ENCODE results near the gene KLF7. TPM values are rescaled to one million over a fixed set of nuclear protein-coding genes. Genes with fewer than 3 reads are reported as not detected.

Gene KLF7
- total RNA-seq, 1 donor from 2014 or later: 35.8 TPM

DNA sequence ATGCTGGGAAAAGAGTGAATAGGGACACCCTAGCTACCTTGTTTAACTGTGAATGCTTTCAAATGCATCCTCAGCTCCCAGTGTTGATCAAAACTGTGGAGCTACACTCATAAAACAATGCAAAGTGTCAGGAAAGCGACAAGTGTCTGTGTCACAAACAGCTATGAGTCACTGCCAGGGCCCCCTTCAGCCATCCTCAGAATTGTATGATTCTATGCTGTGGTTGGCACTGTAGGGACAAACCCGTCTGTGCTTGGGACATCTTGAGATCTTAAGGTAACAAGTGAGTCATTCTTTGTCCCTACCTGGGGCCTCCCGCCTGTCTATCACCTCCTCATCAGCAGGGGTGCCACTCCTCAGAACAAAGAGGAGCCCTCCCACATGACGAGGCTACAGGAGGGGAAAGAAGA, 42.4 kb downstream of the KLF7 start:
- CTCF ChIA-PET: interaction anchor here (1.0 kb wide), 1 partner anchor 42 kb away, joined by 3 read pairs; the partner anchor contains the start of gene KLF7
- no peaks in the 10 kb centered on the region for H3K27me3 Mint-ChIP-seq
- POLR2A ChIA-PET: interaction anchor here (1.4 to 2.0 kb wide), 2 partner anchors 20 to 43 kb away, joined by 12 to 17 read pairs; partner anchors contain the start of gene KLF7
- ATAC-seq (ENCODE audit: low read depth) (peak; percentile 21), DNase-seq (no peak)
- H3K36me3 Mint-ChIP-seq (ENCODE audit: low read depth): peaks cover 50% of the 10 kb centered on the region
- H3K4me1 Mint-ChIP-seq: peaks cover 52% of the 10 kb centered on the region
- TF ChIP-seq, protein P1, sequence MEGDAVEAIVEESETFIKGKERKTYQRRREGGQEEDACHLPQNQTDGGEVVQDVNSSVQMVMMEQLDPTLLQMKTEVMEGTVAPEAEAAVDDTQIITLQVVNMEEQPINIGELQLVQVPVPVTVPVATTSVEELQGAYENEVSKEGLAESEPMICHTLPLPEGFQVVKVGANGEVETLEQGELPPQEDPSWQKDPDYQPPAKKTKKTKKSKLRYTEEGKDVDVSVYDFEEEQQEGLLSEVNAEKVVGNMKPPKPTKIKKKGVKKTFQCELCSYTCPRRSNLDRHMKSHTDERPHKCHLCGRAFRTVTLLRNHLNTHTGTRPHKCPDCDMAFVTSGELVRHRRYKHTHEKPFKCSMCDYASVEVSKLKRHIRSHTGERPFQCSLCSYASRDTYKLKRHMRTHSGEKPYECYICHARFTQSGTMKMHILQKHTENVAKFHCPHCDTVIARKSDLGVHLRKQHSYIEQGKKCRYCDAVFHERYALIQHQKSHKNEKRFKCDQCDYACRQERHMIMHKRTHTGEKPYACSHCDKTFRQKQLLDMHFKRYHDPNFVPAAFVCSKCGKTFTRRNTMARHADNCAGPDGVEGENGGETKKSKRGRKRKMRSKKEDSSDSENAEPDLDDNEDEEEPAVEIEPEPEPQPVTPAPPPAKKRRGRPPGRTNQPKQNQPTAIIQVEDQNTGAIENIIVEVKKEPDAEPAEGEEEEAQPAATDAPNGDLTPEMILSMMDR (IDR thresholded peaks at IDR 0.05): no peak
- H3K4me3 Mint-ChIP-seq: no peak overlapping the region
- no peak overlapping the region for H3K27ac Mint-ChIP-seq
- intact Hi-C loops (cut with micrococcal nuclease): no loop called here
- H3K9me3 Mint-ChIP-seq: no peaks in the 10 kb centered on the region

DNA sequence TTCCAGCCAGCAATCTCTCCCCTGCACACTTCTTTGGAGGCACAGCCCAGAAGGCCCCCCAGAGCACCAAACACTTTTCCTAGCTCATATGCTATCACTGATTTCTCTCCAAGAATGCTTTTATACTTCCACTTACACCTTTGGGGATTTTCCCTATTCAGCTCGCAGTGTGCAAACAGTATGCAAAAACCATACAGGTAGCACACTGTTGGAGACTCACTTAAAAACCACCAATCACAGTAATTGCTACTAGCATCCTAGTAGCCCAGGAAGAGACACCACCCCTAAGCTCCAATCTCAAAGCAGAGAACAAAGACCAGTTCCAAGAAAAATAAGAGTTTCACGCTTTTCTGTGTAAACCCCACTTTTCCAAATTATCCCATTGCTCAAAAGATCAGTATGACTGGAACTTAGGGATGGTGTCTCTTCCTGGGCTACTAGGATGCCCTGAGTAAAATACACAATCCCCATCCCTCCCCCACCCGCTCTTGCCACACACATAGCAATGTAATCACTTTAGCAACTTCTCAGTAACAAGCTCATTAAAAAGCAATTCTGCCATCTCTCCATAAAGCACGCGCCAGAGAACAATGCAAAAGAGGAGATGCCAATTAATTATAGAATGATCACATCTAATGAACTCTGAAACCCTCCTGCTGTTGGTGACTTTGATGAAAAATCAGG, 43.0 kb downstream of the KLF7 start:
- Mint-ChIP-seq H3K27me3 (no peaks in the 10 kb centered on the region), H3K9me3 (no peaks in the 10 kb centered on the region), H3K27ac (no peak overlapping the region), H3K4me3 (no peak overlapping the region), H3K36me3 (ENCODE audit: low read depth) (peaks cover 51% of the 10 kb centered on the region), H3K4me1 (peaks cover 49% of the 10 kb centered on the region)
- ATAC-seq (ENCODE audit: low read depth): no peak
- intact Hi-C loops (cut with micrococcal nuclease): no loop called here
- DNase-seq: no peak
- TF ChIP-seq, protein P1 (IDR thresholded peaks at IDR 0.05): no peak
- ChIA-PET CTCF (interaction anchor here (1.0 kb wide), 1 partner anchor 43 kb away, joined by 3 read pairs; the partner anchor contains the start of gene KLF7), POLR2A (interaction anchor here (1.4 to 2.0 kb wide), 2 partner anchors 21 to 43 kb away, joined by 12 to 17 read pairs; partner anchors contain the start of gene KLF7)

DNA sequence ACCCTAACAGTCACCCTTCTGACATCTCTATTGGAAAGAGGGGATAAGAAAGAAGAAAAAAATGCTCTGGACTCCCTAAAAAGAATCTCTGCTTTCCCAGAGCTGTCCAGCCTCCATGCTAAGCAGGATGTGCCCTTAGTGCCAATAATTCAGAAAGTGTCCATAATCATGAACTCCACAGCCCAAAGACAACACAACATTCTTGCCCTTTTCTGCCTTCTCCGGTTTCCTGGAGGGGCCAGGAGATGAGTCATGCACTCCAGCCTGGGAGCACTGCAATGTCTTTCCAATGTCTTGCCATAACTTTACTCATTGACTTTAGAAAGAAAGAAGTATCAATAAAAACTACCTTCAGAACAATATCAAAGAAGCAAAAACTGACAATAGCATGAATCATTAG, 44.0 kb downstream of the KLF7 start:
- ATAC-seq (ENCODE audit: low read depth) (no peak), DNase-seq (no peak)
- Mint-ChIP-seq H3K27ac (no peak overlapping the region), H3K9me3 (no peaks in the 10 kb centered on the region), H3K4me3 (no peak overlapping the region), H3K36me3 (ENCODE audit: low read depth) (peaks cover 51% of the 10 kb centered on the region), H3K4me1 (peaks cover 45% of the 10 kb centered on the region), H3K27me3 (no peaks in the 10 kb centered on the region)
- intact Hi-C loops (cut with micrococcal nuclease): no loop called here
- TF ChIP-seq, protein P1 (IDR thresholded peaks at IDR 0.05): no peak
- ChIA-PET CTCF (no interaction called here), POLR2A (no interaction called here)

DNA sequence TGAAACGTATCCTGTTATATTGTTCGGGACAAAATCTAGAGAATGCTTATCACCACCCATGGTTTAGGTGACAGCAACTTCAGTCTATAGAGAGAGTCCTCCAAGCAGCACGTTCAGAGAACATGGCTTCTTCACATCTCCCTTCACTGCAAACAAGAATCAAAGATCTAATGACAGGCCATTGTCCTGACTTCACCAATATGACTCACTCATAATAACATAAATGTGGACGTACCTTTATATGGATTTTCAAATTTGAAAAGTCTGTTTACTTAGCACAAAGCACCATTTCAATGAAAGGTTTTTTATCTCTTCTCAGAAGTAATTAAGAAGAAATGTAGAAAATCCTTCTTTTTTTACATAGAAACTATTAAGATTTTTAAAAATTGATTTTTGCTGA, 46.7 kb downstream of the KLF7 start:
- DNase-seq (no peak), ATAC-seq (ENCODE audit: low read depth) (no peak)
- H3K27me3 Mint-ChIP-seq: no peaks in the 10 kb centered on the region
- intact Hi-C loops (cut with micrococcal nuclease): no loop called here
- peaks cover 34% of the 10 kb centered on the region for H3K4me1 Mint-ChIP-seq
- TF ChIP-seq, protein P1 (IDR thresholded peaks at IDR 0.05): no peak
- H3K4me3 Mint-ChIP-seq: no peak overlapping the region
- ChIA-PET CTCF (no interaction called here), POLR2A (no interaction called here)
- no peak overlapping the region for H3K27ac Mint-ChIP-seq
- H3K9me3 Mint-ChIP-seq: no peaks in the 10 kb centered on the region
- peaks cover 47% of the 10 kb centered on the region for H3K36me3 Mint-ChIP-seq (ENCODE audit: low read depth)

DNA sequence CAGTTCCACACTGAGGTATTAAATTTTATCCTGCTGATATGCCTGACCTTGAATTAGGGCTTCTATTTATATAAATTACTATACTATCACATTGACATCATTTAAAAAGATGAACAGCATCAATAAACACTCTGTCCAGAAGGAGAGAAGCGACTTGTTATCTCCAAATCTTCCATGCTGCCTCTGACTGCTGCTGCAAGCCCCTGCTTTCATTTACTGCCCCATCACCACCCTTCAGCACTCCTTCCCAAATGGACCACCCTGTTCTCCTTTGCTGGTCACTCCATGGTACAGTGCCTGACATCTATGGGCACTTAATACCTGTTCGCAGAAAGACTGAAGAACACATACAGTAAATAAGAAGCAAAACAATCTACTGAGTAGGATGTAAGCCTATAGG, 48.1 kb downstream of the KLF7 start:
- POLR2A ChIA-PET: no interaction called here
- H3K4me1 Mint-ChIP-seq: peaks cover 27% of the 10 kb centered on the region
- H3K27ac Mint-ChIP-seq: no peak overlapping the region

More for the DNA sequence above, 48.1 kb downstream of the KLF7 start:
- TF ChIP-seq, protein P1 (IDR thresholded peaks at IDR 0.05): no peak
- H3K9me3 Mint-ChIP-seq: no peaks in the 10 kb centered on the region
- DNase-seq (no peak), ATAC-seq (ENCODE audit: low read depth) (no peak)
- CTCF ChIA-PET: no interaction called here
- H3K4me3 Mint-ChIP-seq: no peak overlapping the region
- peaks cover 37% of the 10 kb centered on the region for H3K36me3 Mint-ChIP-seq (ENCODE audit: low read depth)
- intact Hi-C loops (cut with micrococcal nuclease): no loop called here
- no peaks in the 10 kb centered on the region for H3K27me3 Mint-ChIP-seq

Measured in activated B cell treated with CpG ODN at 0.5 μM for 24 hours (primary cell).